IPS-NIHi7 (cell line): ENCODE measurements around the gene C13orf46.

Source experiments
- DNase-seq: peaks from one replicate; pipeline ENCODE4 v3.0.0; 2012; ENCODE audit warnings: mixed read lengths; ENCODE audit errors: extremely low spot score

Gene C13orf46

DNA sequence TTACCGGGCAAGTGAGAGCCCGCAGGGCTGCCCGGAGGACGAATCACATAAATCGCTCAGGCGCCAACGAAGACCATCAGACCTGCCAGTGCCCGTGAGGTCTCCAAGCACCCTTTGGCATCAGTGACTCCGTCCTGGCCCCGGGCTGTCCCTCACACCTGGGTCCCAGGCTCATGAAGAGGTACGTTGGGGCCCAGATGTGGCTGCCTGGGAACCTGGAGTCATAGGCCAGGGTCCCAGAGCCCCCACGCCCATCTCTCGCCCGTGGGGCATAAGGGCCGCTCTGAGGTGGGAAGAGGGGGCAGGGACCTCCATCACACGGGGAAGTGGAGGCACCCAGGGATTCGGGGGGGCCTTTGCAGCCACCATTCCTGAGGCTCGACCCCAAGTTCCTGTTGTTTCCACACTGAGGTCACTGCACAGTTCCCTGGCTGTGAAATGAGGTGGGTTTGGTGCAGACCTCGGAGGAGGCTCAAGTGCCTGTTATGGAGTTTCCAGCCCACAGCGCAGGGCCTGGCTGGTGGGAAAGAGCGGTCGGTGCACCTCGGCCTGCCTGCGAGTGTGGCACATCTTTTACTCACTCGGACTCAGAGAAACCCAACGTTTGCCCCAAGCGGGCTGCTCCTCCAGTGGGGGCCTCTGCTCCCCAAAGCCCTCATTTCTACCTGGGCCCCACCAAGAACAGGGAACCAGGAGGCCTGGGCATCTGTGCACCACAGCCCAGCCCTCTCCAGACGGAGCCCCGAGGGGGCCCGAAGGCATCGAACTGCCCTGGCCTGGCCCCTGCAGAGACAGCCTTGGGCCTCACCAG, 35.9 kb upstream of the C13orf46 start:
- no peak for DNase-seq

DNA sequence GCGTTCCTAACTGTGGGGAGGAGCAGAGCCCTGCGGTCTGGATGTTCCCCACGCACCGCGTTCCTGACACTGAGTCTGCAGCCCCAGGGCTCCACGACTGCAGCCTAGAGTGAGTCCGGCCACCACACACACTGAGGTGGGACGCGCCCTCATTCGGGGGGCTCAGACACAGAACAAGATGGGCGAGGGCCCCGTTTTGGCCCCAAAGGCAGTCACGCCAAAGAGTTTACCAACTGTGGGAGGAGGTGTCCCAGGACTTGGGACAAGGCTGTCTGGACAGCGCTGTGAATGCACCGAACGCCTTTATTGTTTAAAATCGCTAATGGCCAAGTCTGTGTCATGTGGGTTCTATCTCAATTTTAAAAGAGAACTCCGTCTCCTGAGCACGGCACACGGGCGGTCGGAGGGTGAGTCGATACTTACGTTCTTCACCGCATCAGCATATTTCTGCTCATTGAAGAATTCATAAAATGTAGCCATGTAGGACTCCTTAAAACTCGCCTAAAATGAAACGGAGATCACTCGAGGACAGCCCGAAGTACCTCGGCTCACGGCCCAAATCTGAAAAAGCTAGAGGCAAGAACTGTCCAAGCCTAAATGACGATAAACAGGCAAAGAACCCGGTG, 35.2 kb upstream of the C13orf46 start:
- DNase-seq: no peak

DNA sequence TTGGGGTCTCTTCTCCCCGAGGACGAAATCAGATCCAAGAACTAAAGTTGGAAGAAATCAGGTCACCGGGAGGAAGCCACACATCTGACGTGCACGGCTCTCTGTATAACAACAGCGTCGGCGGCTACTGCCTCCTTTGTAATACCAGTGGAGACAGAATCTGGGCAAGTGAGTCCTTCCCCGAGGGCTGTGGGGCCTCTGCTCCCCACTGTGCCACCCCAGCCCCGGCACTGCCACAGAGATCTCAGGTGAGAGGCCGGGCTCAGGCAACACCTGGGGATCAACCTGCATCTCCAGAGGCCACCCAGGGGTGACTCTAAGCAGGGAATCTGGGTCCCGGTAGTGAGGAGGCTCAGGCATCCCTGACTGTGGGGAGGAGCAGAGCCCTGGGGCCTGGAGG, 33.7 kb upstream of the C13orf46 start:
- DNase-seq: no peak

GRCh38 chr13:114005206-114005724, 31.4 kb upstream of the C13orf46 start:
- no peak for DNase-seq

- DNase-seq: no peak
Observed at GRCh38 chr13:114004420-114005205, 30.7 kb upstream of the C13orf46 start.

- no peak for DNase-seq
Observed at GRCh38 chr13:114002771-114003321, 29.0 kb upstream of the C13orf46 start.

DNA sequence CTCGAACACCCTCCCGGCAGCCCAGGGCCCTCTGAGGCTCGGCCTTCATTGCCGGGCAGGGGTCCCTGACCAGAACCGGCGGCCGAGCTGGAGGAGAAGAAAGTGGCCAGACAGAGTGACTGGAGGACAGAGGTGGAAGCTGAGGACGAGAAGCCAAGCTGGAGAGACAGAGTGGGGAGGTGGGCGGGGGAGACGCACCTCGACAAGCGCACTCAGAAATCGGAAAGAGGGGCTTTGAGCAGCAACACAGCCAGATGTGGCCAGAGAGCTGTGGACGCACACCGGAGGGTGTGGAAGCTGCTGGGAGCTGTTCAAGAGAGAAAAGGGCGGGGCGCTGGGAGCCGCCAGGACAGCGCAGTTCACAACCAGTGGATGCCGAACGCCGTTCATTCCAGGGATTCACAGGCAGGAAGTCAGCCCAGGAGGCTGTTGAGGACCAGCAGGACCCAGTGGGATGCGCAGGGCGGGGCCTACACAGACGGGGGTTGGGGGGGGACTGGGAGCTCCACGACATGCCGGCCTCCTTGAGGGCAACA, 28.2 kb upstream of the C13orf46 start:
- no peak for DNase-seq

DNA sequence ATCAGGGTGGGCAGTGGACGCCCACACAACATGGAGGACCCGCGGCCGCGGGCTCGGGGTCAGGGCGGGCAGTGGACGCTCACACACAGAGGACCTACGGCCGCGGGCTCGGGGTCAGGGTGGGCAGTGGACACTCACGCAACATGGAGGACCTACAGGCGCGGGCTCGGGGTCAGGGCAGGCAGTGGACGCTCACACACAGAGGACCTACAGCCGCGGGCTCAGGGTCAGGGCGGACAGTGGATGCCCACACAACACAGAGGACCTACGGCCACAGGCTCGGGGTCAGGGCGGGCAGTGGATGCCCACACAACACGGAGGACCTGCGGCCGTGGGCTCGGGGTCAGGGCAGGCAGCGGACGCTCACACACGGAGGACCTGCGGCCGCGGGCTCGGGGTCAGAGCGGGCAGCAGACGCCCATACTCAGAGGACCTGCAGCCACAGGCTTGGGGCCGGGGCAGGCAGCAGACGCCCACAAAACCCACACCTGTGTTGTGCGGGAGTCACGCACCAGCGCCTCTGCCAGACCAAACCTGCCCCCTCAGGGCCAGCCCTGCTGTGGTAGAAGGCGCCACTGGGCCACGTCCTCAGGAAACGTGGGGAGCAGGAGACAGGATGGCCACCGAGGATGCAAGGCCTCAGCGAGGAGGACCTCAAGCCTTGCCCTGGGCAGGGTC, 27.6 kb upstream of the C13orf46 start:
- DNase-seq: no peak

GRCh38 chr13:114000151-114001040, 26.5 kb upstream of the C13orf46 start:
- DNase-seq: no peak

DNA sequence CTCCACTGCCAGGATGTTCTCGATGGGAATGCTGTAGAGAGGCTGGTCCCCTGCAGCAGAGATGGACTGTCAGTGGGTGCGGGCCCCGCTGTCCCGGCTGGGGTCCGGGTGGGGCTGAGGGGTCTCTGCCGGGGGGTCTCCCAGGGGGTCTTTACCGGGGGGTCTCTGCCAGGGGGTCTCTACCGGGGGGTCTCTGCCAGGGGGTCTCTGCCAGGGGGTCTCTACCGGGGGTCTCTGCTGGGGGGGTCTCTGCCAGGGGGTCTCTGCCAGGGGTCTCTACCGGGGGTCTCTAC, 25.7 kb upstream of the C13orf46 start:
- DNase-seq: no peak

- no peak for DNase-seq
Observed at GRCh38 chr13:113998781-113999617, 25.1 kb upstream of the C13orf46 start.

GRCh38 chr13:113997845-113998751, 24.2 kb upstream of the C13orf46 start:
- no peak for DNase-seq

GRCh38 chr13:113996912-113997745, 23.3 kb upstream of the C13orf46 start:
- DNase-seq: no peak

GRCh38 chr13:113996081-113996911, 22.4 kb upstream of the C13orf46 start:
- DNase-seq: no peak

- DNase-seq: no peak
Observed at GRCh38 chr13:113995051-113995601, 21.2 kb upstream of the C13orf46 start.

DNA sequence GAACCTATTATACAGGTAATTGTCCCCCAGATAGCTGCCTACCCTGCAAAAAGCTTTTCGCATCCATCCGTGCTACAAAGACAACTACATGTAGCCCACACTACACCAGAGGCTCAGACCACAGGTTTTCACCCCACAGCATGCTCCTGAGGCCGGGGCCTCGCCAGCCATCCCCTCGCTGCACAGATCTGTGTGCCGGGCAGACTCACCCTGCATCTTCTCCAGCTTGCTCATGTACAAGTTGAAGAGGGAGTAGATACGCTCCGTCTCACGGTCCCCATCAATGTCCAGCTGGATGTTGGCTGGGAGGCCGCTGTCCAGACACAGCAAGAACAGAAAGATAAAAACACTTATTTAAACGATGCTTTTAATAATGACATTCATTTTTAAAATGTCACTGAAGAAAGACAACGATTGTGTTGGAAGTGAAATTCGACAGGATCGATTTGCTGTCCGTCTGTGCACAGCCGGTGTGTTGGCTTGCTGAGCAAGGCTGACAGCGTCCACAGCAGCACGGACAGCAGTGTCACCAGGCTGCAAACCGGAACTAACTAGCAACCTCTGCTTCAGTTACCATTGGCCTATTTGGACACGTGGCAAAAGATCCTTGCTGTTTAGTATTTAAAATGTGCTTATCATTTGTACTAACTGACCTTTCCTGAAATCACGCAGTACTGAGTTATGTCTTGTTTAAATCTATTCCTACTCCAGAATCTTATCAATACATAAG, 18.6 kb upstream of the C13orf46 start:
- DNase-seq: no peak
